ENCODE results near the gene ABCA13. TPM values are rescaled to one million over a fixed set of nuclear protein-coding genes. Genes with fewer than 3 reads are reported as not detected.

The ABCA13 gene
- total RNA-seq, 1 experiment from 2014 or later: not detected

DNA sequence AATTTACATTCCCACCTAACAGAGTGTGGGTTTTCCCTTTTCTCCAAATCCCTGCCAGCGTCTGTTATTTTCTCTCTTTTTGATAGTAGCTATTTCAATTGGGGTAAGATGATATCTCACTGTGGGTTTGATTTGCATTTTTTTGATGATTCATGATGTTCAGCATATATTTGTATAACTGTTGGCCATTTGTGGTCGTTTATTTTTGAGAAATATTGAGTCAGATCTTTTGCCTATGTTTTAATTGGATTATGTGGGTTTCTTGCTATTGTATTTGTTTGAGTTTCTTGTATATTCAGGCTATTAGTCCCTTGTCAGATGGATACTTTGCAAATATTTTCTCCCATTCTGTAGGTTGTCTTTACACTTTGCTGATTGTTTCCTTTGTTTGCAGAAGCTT lies 193.8 kb downstream of the ABCA13 start:
- Histone ChIP-seq H3K9me3 (ENCODE audit: control insufficient read depth in 1 of 2, insufficient read depth in 1 of 2, low read depth in 1 of 2, low read length in 2 of 2) (peaks cover 0 to 4% of the 10 kb centered on the region in 2 experiments; a peak in 1 of 4 replicates), H3K79me2 (ENCODE audit: insufficient read depth, low read length) (no peaks in the 10 kb centered on the region), H3K27ac (ENCODE audit: low read depth, low read length) (no peak overlapping the region), H3K36me3 (ENCODE audit: control insufficient read depth in 1 of 2, insufficient read depth in 2 of 2, low read length in 2 of 2) (no peaks in the 10 kb centered on the region), H3K27me3 (ENCODE audit: insufficient read depth, low read length) (no peaks in the 10 kb centered on the region), H2AFZ (ENCODE audit: low read depth, low read length, poor library complexity, severe bottlenecking) (no peak overlapping the region), H3K4me3 (replicated peaks in 1 of 2; ENCODE audit: low read depth in 1 of 2, low read length in 2 of 2) (no peak overlapping the region), H3K9ac (ENCODE audit: low read length) (no peak overlapping the region), H4K20me1 (ENCODE audit: insufficient read depth) (no peaks in the 10 kb centered on the region), H3K9me2 (ENCODE audit: insufficient read depth) (no peaks in the 10 kb centered on the region), H3K4me1 (ENCODE audit: control insufficient read depth in 1 of 2, insufficient read depth in 2 of 2, low read length in 2 of 2) (no peaks in the 10 kb centered on the region), H3K4me2 (ENCODE audit: low read length) (no peak overlapping the region)
- RAD21 ChIA-PET (ENCODE audit: low non-redundant PET in 1 of 2, low total read pairs in 2 of 2, uncharacterized antibody in 2 of 2, unreplicated experiment in 2 of 2): no interaction called here
- BruUV-seq (replicated peaks): no TSS peak
- ATAC-seq (no peak), DNase-seq (ENCODE audit: low read depth, low spot score) (no peak)
- TF ChIP-seq ATF3 (IDR thresholded peaks at IDR 0.05) (no peak), SRF (IDR thresholded peaks at IDR 0.05; ENCODE audit: low read depth) (no peak), YY1 (IDR thresholded peaks at IDR 0.05; ENCODE audit: extremely low read depth, insufficient replicate concordance, low read depth, low read length) (no peak), SIN3A (IDR thresholded peaks at IDR 0.05; ENCODE audit: low read depth) (no peak), ELF1 (IDR thresholded peaks at IDR 0.05; ENCODE audit: borderline replicate concordance, low read depth) (no peak), ZNF274 (IDR thresholded peaks at IDR 0.05; ENCODE audit: low read depth, low read length) (no peak), RAD21 (IDR thresholded peaks at IDR 0.05; ENCODE audit: low read depth) (no peak), FOSL1 (IDR thresholded peaks at IDR 0.05; ENCODE audit: low read depth) (no peak)
- TF ChIP-seq, protein P1, sequence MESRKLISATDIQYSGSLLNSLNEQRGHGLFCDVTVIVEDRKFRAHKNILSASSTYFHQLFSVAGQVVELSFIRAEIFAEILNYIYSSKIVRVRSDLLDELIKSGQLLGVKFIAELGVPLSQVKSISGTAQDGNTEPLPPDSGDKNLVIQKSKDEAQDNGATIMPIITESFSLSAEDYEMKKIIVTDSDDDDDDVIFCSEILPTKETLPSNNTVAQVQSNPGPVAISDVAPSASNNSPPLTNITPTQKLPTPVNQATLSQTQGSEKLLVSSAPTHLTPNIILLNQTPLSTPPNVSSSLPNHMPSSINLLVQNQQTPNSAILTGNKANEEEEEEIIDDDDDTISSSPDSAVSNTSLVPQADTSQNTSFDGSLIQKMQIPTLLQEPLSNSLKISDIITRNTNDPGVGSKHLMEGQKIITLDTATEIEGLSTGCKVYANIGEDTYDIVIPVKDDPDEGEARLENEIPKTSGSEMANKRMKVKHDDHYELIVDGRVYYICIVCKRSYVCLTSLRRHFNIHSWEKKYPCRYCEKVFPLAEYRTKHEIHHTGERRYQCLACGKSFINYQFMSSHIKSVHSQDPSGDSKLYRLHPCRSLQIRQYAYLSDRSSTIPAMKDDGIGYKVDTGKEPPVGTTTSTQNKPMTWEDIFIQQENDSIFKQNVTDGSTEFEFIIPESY (IDR thresholded peaks at IDR 0.05; ENCODE audit: extremely low read depth, insufficient replicate concordance, low read length): no peak
- CTCF ChIA-PET: no interaction called here
- intact Hi-C loops (cut with micrococcal nuclease): no loop called here
- POLR2A ChIA-PET: no interaction called here
